ENCODE results near the gene CEP43.

DNA sequence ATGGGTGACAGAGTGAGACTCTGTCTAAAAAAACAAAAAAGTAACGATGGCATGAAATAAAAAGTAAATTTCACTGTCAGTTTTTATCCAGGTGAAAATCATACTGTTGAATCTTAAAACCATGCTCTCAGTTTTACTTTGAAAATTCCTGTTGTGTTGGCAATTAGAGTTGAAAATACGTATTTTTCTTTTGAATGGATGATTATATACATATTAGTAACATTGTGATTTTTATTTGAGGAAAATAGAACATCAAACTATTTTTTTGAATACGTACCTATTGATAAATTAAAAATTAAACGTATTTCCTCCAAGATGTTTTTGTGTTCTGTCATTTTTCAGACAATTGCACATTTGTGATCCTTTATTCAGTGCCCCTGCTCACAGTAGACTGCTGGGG lies 14.7 kb downstream of the CEP43 start:
- TF ChIP-seq, protein P1, sequence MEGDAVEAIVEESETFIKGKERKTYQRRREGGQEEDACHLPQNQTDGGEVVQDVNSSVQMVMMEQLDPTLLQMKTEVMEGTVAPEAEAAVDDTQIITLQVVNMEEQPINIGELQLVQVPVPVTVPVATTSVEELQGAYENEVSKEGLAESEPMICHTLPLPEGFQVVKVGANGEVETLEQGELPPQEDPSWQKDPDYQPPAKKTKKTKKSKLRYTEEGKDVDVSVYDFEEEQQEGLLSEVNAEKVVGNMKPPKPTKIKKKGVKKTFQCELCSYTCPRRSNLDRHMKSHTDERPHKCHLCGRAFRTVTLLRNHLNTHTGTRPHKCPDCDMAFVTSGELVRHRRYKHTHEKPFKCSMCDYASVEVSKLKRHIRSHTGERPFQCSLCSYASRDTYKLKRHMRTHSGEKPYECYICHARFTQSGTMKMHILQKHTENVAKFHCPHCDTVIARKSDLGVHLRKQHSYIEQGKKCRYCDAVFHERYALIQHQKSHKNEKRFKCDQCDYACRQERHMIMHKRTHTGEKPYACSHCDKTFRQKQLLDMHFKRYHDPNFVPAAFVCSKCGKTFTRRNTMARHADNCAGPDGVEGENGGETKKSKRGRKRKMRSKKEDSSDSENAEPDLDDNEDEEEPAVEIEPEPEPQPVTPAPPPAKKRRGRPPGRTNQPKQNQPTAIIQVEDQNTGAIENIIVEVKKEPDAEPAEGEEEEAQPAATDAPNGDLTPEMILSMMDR (IDR thresholded peaks at IDR 0.05) = no peak
- no peak for TF ChIP-seq POLR2A (IDR thresholded peaks at IDR 0.05)

Measured in Peyer's patch (tissue), 4 donors.